SU-DHL-6 (cell line): ENCODE measurements around the gene CA5A.
"Not testable (repeated sequence)": the region's sequence is repeated elsewhere in the genome, so short reads cannot be mapped to it uniquely, and the experiment has no call there.

Source experiments
- H2AFZ ChIP-seq: fragments of 200-600 bp; sonication (generic); 2 replicates; pipeline ENCODE4 v1.6.1; 2014; ENCODE audit warnings: low read depth, mild to moderate bottlenecking, moderate library complexity, mixed read lengths, antibody characterized with exemption, low read length; ENCODE audit not compliant: severe bottlenecking
- H3F3A ChIP-seq: fragments of 200-600 bp; shearing (Covaris generic); 2 replicates; pipeline ENCODE4 v1.6.0; 2016; ENCODE audit warnings: antibody characterized with exemption, mild to moderate bottlenecking; ENCODE audit not compliant: insufficient read depth
- H3K27ac ChIP-seq: fragments of 200-600 bp; sonication (generic); 2 replicates; pipeline ENCODE4 v1.5.1; 2016; ENCODE audit warnings: low read depth, mild to moderate bottlenecking, low read length, moderate library complexity, mixed read lengths
- H3K27me3 ChIP-seq: fragments of 200-600 bp; sonication (generic), shearing (Covaris generic); 2 replicates; pipeline ENCODE4 v1.6.0; 2014; ENCODE audit warnings: mild to moderate bottlenecking, low read length
- H3K36me3 ChIP-seq: fragments of 200-600 bp; sonication (generic); 2 replicates; pipeline ENCODE4 v1.6.1; 2014; ENCODE audit warnings: mild to moderate bottlenecking, low read length, mixed read lengths
- H3K4me2 ChIP-seq: fragments of 300-600, 200-600 bp; shearing (Covaris generic), sonication (generic); 2 replicates; pipeline ENCODE4 v1.6.0; 2014; ENCODE audit warnings: low read length, low read depth, mild to moderate bottlenecking; ENCODE audit not compliant: poor library complexity, severe bottlenecking
- H3K4me3 ChIP-seq: fragments of 200-600 bp; sonication (generic); 2 replicates; pipeline ENCODE4 v1.5.1; 2014; ENCODE audit warnings: antibody characterized with exemption, low read length, mild to moderate bottlenecking, mixed read lengths; ENCODE audit not compliant: insufficient read depth, poor library complexity, severe bottlenecking
- H3K79me2 ChIP-seq: fragments of 200-600 bp; sonication (generic); 2 replicates; pipeline ENCODE4 v1.6.1; 2014; ENCODE audit warnings: mild to moderate bottlenecking, low read length, moderate library complexity; ENCODE audit not compliant: insufficient read depth
- H3K9ac ChIP-seq: fragments of 200-600 bp; sonication (generic); 2 replicates; pipeline ENCODE4 v1.7.0; 2014; ENCODE audit warnings: mild to moderate bottlenecking, low read length
- H3K9me2 ChIP-seq: fragments of 200-600 bp; sonication (generic); replicated peaks from 2 replicates; pipeline ENCODE4 v1.6.1; 2014; ENCODE audit warnings: low read length; ENCODE audit not compliant: insufficient read depth
- H3K9me3 ChIP-seq: fragments of 200-600 bp; sonication (generic); 2 replicates; pipeline ENCODE4 v1.6.1; 2014; ENCODE audit warnings: low read length, mixed read lengths; ENCODE audit not compliant: insufficient read depth
- H4K20me1 ChIP-seq: fragments of 200-600 bp; sonication (generic); 2 replicates; pipeline ENCODE4 v1.6.1; 2014; ENCODE audit warnings: low read depth, mild to moderate bottlenecking, antibody characterized with exemption, low read length, moderate library complexity, mixed read lengths
- EZH2phosphoT487 ChIP-seq: fragments of 200-600 bp; sonication (generic), shearing (Covaris generic); conservative IDR thresholded peaks from 2 replicates; pipeline ENCODE4 v1.6.1; 2018; ENCODE audit warnings: mild to moderate bottlenecking, antibody characterized with exemption, low read length, moderate library complexity, mixed read lengths
- TF ChIP-seq, protein P1 (sequence below): fragments of 200-600 bp; sonication (generic); IDR thresholded peaks from one replicate; pipeline ENCODE4 v1.5.1; 2017; ENCODE audit warnings: antibody characterized with exemption, mild to moderate bottlenecking, low read length, moderate library complexity; ENCODE audit not compliant: insufficient read depth, poor library complexity, severe bottlenecking

Gene CA5A

DNA sequence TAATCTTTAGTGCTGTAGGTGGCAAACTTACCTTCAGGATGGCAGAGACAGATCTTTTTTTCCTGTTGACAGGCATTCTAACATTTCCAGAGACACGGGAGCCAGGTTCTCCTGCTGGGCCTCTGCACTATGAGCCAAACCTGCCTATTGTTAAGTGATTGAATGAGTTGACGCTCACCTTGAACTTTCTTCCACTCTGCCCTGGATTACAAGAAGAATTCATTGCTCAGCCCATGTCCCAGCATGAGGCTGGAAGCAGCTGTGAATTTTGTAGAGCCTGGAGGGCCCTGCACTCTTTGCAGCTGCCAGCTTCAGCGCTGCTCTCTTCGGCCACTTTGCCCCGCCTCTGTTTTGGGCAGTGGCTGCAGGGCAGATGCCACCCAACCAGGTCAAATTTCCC, 57.6 kb downstream of the CA5A start:
- Histone ChIP-seq H3F3A (no peaks in the 10 kb centered on the region), H4K20me1 (no peaks in the 10 kb centered on the region), H3K79me2 (no peaks in the 10 kb centered on the region), H3K27me3 (no peaks in the 10 kb centered on the region), H3K4me2 (no peak overlapping the region), H3K9ac (no peak overlapping the region), H2AFZ (no peak overlapping the region), H3K9me3 (no peaks in the 10 kb centered on the region), H3K9me2 (no peaks in the 10 kb centered on the region), H3K36me3 (no peaks in the 10 kb centered on the region), H3K27ac (no peak overlapping the region), H3K4me3 (no peak overlapping the region)
- TF ChIP-seq EZH2phosphoT487, result no peak
- TF ChIP-seq, protein P1, sequence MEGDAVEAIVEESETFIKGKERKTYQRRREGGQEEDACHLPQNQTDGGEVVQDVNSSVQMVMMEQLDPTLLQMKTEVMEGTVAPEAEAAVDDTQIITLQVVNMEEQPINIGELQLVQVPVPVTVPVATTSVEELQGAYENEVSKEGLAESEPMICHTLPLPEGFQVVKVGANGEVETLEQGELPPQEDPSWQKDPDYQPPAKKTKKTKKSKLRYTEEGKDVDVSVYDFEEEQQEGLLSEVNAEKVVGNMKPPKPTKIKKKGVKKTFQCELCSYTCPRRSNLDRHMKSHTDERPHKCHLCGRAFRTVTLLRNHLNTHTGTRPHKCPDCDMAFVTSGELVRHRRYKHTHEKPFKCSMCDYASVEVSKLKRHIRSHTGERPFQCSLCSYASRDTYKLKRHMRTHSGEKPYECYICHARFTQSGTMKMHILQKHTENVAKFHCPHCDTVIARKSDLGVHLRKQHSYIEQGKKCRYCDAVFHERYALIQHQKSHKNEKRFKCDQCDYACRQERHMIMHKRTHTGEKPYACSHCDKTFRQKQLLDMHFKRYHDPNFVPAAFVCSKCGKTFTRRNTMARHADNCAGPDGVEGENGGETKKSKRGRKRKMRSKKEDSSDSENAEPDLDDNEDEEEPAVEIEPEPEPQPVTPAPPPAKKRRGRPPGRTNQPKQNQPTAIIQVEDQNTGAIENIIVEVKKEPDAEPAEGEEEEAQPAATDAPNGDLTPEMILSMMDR, result no peak

DNA sequence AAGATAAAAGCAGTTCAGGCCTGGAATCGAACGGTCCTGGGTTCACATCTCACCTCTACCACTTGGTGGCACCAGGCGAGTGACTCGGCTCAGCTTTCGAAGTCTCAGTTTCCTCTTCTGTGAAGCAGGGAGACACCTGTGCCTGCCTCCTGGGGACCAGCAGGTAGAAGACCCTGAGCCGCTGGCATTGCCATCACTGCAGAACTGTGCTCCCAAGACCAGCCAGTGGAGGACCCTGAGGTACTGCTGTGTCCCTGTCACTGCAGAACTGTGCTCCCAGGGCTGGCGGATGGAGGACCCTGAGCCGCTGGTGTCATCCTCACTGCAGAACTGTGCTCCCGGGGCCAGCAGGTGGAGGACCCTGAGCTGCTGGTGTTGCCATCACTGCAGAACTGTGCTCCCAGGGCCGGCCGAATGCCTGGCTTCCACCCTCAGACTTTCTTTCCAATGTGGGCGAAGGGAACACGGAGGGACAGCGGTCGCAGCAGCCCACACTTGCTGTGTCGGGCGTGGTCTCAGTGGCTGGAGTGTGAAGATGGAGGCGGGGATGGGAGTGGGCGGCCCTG, 58.3 kb downstream of the CA5A start:
- no peak overlapping the region for H3K4me2 ChIP-seq
- no peak for TF ChIP-seq EZH2phosphoT487
- TF ChIP-seq, protein P1, result no peak
- no peaks in the 10 kb centered on the region for H3F3A ChIP-seq
- no peak overlapping the region for H3K4me3 ChIP-seq
- H3K36me3 ChIP-seq, result no peaks in the 10 kb centered on the region
- no peaks in the 10 kb centered on the region for H3K79me2 ChIP-seq
- no peaks in the 10 kb centered on the region for H3K27me3 ChIP-seq
- no peak overlapping the region for H2AFZ ChIP-seq
- no peak overlapping the region for H3K27ac ChIP-seq
- no peaks in the 10 kb centered on the region for H4K20me1 ChIP-seq
- H3K9ac ChIP-seq, result no peak overlapping the region
- no peaks in the 10 kb centered on the region for H3K9me2 ChIP-seq
- H3K9me3 ChIP-seq, result no peaks in the 10 kb centered on the region

DNA sequence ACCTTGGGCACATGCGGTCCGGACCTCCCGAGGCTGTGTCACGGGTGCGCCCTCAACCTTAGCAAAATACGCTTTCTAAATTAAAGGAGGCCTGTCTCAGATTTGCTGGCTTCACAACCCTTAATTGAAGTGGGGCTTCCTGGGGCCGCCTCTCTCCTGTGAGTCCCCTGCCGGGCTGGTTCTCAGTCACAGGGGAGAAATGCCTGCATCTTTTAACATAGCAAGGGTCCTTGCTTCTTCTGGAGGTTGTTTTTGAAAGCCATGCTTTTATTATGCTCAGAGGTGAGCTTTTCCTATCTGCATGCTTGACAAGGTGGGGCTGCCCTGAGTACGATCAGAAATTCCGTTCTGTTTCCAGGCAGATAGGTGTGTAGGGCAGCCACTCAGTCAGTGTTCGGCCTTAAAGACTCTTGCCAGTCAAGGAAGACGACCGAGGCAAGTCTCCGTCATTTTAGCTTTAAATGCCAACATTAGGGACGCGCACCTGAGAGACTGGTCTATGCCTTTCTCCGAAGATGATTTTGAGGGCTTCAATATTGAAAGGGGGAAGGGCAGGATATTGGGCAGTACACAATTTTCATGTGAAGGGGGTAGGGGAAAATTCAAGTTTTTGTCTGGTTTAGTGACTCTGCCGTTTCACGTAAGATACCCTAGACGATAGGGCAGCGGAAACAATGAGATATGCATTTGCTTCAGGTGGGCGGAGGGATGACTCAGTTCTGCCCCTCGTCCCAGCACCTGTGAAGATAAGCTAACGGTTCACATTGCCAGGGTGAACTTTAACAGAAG, 61.5 kb downstream of the CA5A start:
- Histone ChIP-seq H3K4me3 (no peak overlapping the region), H4K20me1 (no peaks in the 10 kb centered on the region), H3K9me2 (no peaks in the 10 kb centered on the region), H3K79me2 (no peaks in the 10 kb centered on the region), H2AFZ (no peak overlapping the region), H3K27me3 (no peaks in the 10 kb centered on the region), H3K27ac (no peak overlapping the region), H3K9ac (no peak overlapping the region), H3K36me3 (no peaks in the 10 kb centered on the region), H3F3A (0 out of 2 replicates have a peak, but pooled peaks cover 6% of the 10 kb centered on the region), H3K4me2 (peak overlapping the region; percentile 12), H3K9me3 (no peaks in the 10 kb centered on the region)
- TF ChIP-seq EZH2phosphoT487, result no peak
- TF ChIP-seq, protein P1, result no peak

DNA sequence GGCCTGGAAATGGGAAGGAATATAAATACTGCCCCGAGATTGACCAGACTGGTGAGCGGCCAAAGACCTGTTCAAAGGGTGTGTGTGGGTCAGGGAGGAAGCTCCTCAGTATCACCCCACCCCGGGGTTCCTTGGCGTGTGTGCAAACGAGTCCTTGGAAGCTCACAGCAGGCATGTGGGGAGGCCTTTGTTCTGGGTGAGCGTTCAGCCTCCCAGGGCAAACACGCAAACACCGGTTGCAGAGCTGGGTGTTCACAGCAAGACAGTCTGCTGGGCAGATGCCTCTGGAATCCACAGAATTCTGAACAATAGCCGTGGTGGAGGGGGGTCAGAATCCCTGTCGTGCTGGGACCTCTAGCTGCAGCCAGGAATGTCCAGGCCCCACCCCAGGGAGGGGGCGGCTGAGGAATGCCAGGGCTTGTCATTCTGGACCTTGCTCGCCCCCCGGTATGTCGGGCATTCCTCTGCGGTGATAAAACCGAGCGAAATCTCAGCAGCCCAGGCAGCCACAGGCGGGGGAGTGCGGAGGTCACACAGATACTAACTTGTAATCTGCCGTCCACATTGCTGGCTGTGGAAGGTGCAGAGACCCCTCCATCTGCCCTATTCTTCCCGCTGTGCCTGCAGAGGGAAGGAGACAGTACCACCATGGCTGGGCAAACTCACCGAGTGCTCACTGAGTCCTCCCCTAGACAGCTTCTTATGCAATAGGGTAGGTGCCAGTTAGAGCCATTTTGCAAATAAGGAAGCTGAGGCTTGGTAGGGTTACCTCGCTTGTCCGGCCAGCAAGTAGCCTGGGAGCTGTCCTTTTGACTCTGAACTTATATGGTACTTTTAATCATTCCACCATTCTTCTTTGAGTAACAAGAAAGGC, 65.7 kb downstream of the CA5A start:
- H3K9ac ChIP-seq, result peak overlapping the region; percentile 29; the same call in 1 of the 2 replicates
- H3K4me2 ChIP-seq, result peak overlapping the region; percentile 3

DNA sequence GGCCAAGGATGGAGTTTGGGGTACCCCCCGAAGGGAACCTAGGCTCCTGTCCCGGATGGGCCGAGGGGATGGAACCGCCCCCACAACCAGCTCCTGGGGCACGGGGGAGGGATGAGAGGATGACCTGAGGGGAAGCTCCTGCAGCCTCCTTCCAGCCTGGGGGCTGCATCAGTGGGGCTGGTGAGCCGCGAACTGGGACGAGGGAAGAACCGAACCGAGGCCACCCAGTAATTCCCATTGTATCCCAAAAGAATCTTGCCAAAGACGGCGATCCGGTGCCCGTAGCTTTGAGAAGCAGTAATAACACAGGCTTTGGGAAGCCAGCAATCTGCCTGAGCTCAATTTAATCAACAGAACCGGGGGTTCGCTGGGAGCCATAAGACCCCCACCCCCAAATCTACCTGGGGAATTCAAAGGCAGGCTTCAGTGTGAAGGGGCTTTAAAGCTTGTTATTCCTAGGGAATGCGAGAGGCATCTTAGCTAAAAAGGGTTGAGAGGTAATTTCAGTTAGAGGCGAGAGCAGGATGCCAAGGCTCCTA, 66.4 kb downstream of the CA5A start:
- not testable (repeated sequence) for H3K9me3 ChIP-seq, H4K20me1 ChIP-seq, H3K9me2 ChIP-seq, H2AFZ ChIP-seq, H3K4me2 ChIP-seq, H3K9ac ChIP-seq, H3K4me3 ChIP-seq, H3K27ac ChIP-seq, H3K27me3 ChIP-seq, H3K36me3 ChIP-seq
- peaks cover 10% of the 10 kb centered on the region; the same call in 1 of the 2 replicates for H3F3A ChIP-seq
- peaks cover 41% of the 10 kb centered on the region for H3K79me2 ChIP-seq

More for the DNA sequence above, 65.7 kb downstream of the CA5A start:
- H3K4me3 ChIP-seq, H2AFZ ChIP-seq, H3K36me3 ChIP-seq, H3K9me2 ChIP-seq, H3K9me3 ChIP-seq, H4K20me1 ChIP-seq, H3K27me3 ChIP-seq: not testable (repeated sequence)
- Histone ChIP-seq H3K27ac (peak overlapping the region; percentile 60), H3F3A (peaks cover 10% of the 10 kb centered on the region; the same call in 1 of the 2 replicates), H3K79me2 (peaks cover 34% of the 10 kb centered on the region)
